GM12872 (cell line): Measurements from ENCODE around the gene PCGF6.

Experiments
- CTCF ChIP-seq: IDR thresholded peaks from 3 replicates; pipeline ENCODE4 v1.5.1; 2011; ENCODE audit warnings: low read depth, mild to moderate bottlenecking, low read length, moderate library complexity; ENCODE audit not compliant: insufficient read depth

Gene PCGF6

GRCh38 chr10:103295374-103296015, 55.4 kb downstream of the PCGF6 start:
- TF ChIP-seq CTCF, result no peak

- TF ChIP-seq CTCF, result no peak
Measured at GRCh38 chr10:103291588-103291987, 59.4 kb downstream of the PCGF6 start.

- no peak for TF ChIP-seq CTCF
Measured at GRCh38 chr10:103287992-103288391, 62.9 kb downstream of the PCGF6 start.

- TF ChIP-seq CTCF, result no peak
Measured at GRCh38 chr10:103284170-103284569, 66.8 kb downstream of the PCGF6 start.

- TF ChIP-seq CTCF, result no peak
Measured at GRCh38 chr10:103282961-103283360, 68.0 kb downstream of the PCGF6 start.

GRCh38 chr10:103281753-103282152, 69.2 kb downstream of the PCGF6 start:
- TF ChIP-seq CTCF, result no peak

GRCh38 chr10:103280506-103280905, 70.4 kb downstream of the PCGF6 start:
- no peak for TF ChIP-seq CTCF
